H9 (cell line): ENCODE results near the gene CD207. TPM values are rescaled to one million over a fixed set of nuclear protein-coding genes. Genes with fewer than 3 reads are reported as not detected.

ENCODE experiments used
- DNase-seq: peaks from one replicate; pipeline ENCODE4 v3.0.0-alpha.2; 2017
- H2AFZ ChIP-seq: one replicate; pipeline ENCODE4 v1.6.1; 2013; ENCODE audit warnings: mild to moderate bottlenecking, low read length, control low read depth, moderate library complexity
- H2AK5ac ChIP-seq: 2 replicates; pipeline ENCODE4 v1.6.1; 2013; ENCODE audit warnings: low read length, control low read depth, mixed read lengths; ENCODE audit not compliant: insufficient read length
- H2BK120ac ChIP-seq: one replicate; pipeline ENCODE4 v1.6.1; 2013; ENCODE audit warnings: low read depth, mild to moderate bottlenecking, low read length, control low read depth, inconsistent platforms; ENCODE audit not compliant: poor library complexity, severe bottlenecking
- H2BK12ac ChIP-seq: 2 replicates; pipeline ENCODE4 v1.6.1; 2013; ENCODE audit warnings: low read length, control low read depth, mixed read lengths, low read depth; ENCODE audit not compliant: insufficient read length
- H2BK15ac ChIP-seq: 2 replicates; pipeline ENCODE4 v1.6.1; 2013; ENCODE audit warnings: low read depth, low read length, control low read depth
- H2BK20ac ChIP-seq: one replicate; pipeline ENCODE4 v1.6.1; 2013; ENCODE audit warnings: low read depth, mild to moderate bottlenecking, low read length, control low read depth, inconsistent platforms; ENCODE audit not compliant: poor library complexity, severe bottlenecking
- H2BK5ac ChIP-seq: 2 replicates; pipeline ENCODE4 v1.6.1; 2013; ENCODE audit warnings: low read length, control low read depth, mixed read lengths; ENCODE audit not compliant: insufficient read length
- H3K14ac ChIP-seq: 2 replicates; pipeline ENCODE4 v1.6.1; 2013; ENCODE audit warnings: low read length, control low read depth; ENCODE audit not compliant: insufficient read depth
- H3K18ac ChIP-seq: 2 replicates; pipeline ENCODE4 v1.6.1; 2013; ENCODE audit warnings: low read depth, mild to moderate bottlenecking, mixed read lengths, low read length, control low read depth; ENCODE audit not compliant: insufficient read length
- H3K23ac ChIP-seq: 2 replicates; pipeline ENCODE4 v1.6.1; 2013; ENCODE audit warnings: low read length, control low read depth, mixed read lengths, low read depth; ENCODE audit not compliant: insufficient read length
- H3K23me2 ChIP-seq: 2 replicates; pipeline ENCODE4 v1.6.1; 2013; ENCODE audit warnings: low read depth, mild to moderate bottlenecking, mixed read lengths, low read length, control low read depth; ENCODE audit not compliant: insufficient read length, poor library complexity, severe bottlenecking
- H3K27ac ChIP-seq: 2 replicates; pipeline ENCODE4 v1.5.1; 2013; ENCODE audit warnings: low read length, control low read depth, mixed read lengths, low read depth; ENCODE audit not compliant: insufficient read length
- H3K27me3 ChIP-seq: 2 replicates; pipeline ENCODE4 v1.6.1; 2013; ENCODE audit warnings: low read length, control low read depth, inconsistent platforms; ENCODE audit not compliant: insufficient read depth
- H3K4ac ChIP-seq: 2 replicates; pipeline ENCODE4 v1.6.1; 2013; ENCODE audit warnings: low read depth, mild to moderate bottlenecking, control low read depth, inconsistent platforms, low read length, moderate library complexity
- H3K4me1 ChIP-seq: 2 replicates; pipeline ENCODE4 v1.6.1; 2013; ENCODE audit warnings: low read length, control low read depth, inconsistent platforms; ENCODE audit not compliant: insufficient read depth
- H3K4me2 ChIP-seq: 2 replicates; pipeline ENCODE4 v1.6.1; 2013; ENCODE audit warnings: low read length, control low read depth, mixed read lengths; ENCODE audit not compliant: insufficient read length, insufficient read depth
- H3K56ac ChIP-seq: 2 replicates; pipeline ENCODE4 v1.6.1; 2013; ENCODE audit warnings: low read depth, mild to moderate bottlenecking, mixed read lengths, low read length, control low read depth; ENCODE audit not compliant: insufficient read length
- H3K79me1 ChIP-seq: 2 replicates; pipeline ENCODE4 v1.6.1; 2013; ENCODE audit warnings: low read depth, mild to moderate bottlenecking, moderate library complexity, low read length, control low read depth, inconsistent platforms; ENCODE audit not compliant: insufficient read depth, poor library complexity, severe bottlenecking
- H3K79me2 ChIP-seq: 2 replicates; pipeline ENCODE4 v1.6.1; 2013; ENCODE audit warnings: low read length, control low read depth, inconsistent platforms; ENCODE audit not compliant: insufficient read depth
- H3K9ac ChIP-seq: 2 replicates; pipeline ENCODE4 v1.6.1; 2013; ENCODE audit warnings: low read length, control low read depth, mixed read lengths; ENCODE audit not compliant: insufficient read length; ENCODE audit errors: extremely low read depth
- H3K9me3 ChIP-seq: one replicate; pipeline ENCODE4 v1.6.1; 2013; ENCODE audit warnings: low read depth, low read length, inconsistent platforms; ENCODE audit not compliant: control insufficient read depth
- H3T11ph ChIP-seq: one replicate; pipeline ENCODE4 v1.6.1; 2013; ENCODE audit warnings: mild to moderate bottlenecking, low read length, control low read depth, inconsistent platforms
- H4K20me1 ChIP-seq: one replicate; pipeline ENCODE4 v1.6.1; 2013; ENCODE audit not compliant: control insufficient read depth, insufficient read length, insufficient read depth
- H4K5ac ChIP-seq: 2 replicates; pipeline ENCODE4 v1.6.1; 2013; ENCODE audit warnings: low read depth, mild to moderate bottlenecking, mixed read lengths, low read length, control low read depth; ENCODE audit not compliant: insufficient read length
- H4K8ac ChIP-seq: replicated peaks from 2 replicates; pipeline ENCODE4 v1.6.1; 2013; ENCODE audit warnings: low read length, control low read depth, mixed read lengths, low read depth; ENCODE audit not compliant: insufficient read length
- H4K91ac ChIP-seq: 2 replicates; pipeline ENCODE4 v1.6.1; 2013; ENCODE audit warnings: low read depth, mild to moderate bottlenecking, moderate library complexity, mixed read lengths, low read length, control low read depth; ENCODE audit not compliant: insufficient read length
- H3K27ac Mint-ChIP-seq, 3 experiments: 2 replicates in 2 of 3; 3 replicates in 1 of 3; pipeline ENCODE4 v1.8.0; 2020 to 2021; ENCODE audit warnings: mixed read lengths in 3 of 3, mild to moderate bottlenecking in 1 of 3, moderate library complexity in 1 of 3
- H3K27me3 Mint-ChIP-seq: 2 replicates; pipeline ENCODE4 v1.8.0; 2021; ENCODE audit warnings: low read depth, mild to moderate bottlenecking, moderate library complexity, mixed read lengths
- H3K36me3 Mint-ChIP-seq, 3 experiments: 2 replicates in 2 of 3; 3 replicates in 1 of 3; pipeline ENCODE4 v1.8.0; 2020 to 2021; ENCODE audit warnings: low read depth in 3 of 3, mixed read lengths in 3 of 3; ENCODE audit not compliant: insufficient read depth in 1 of 3
- H3K4me1 Mint-ChIP-seq, 2 experiments: 2 replicates each; pipeline ENCODE4 v1.8.0; 2020; ENCODE audit warnings: mixed read lengths in 2 of 2
- H3K4me3 Mint-ChIP-seq, 2 experiments: 2 replicates in 1 of 2; 3 replicates in 1 of 2; pipeline ENCODE4 v1.8.0; 2020 to 2021; ENCODE audit warnings: mild to moderate bottlenecking in 2 of 2, mixed read lengths in 2 of 2, moderate library complexity in 1 of 2
- H3K9me3 Mint-ChIP-seq, 2 experiments: 2 replicates in 1 of 2; 3 replicates in 1 of 2; pipeline ENCODE4 v1.8.0; 2020; ENCODE audit warnings: mild to moderate bottlenecking in 2 of 2, mixed read lengths in 2 of 2, moderate library complexity in 1 of 2
- WGBS: extraction: QIAGEN DNeasy Blood & Tissue Kit; methylation state at CpG from one replicate; pipeline ENCODE4 v1.1.7; 2013; ENCODE audit warnings: missing lambda C conversion rate, low lambda C conversion rate, mixed read lengths; ENCODE audit not compliant: insufficient read length; ENCODE audit errors: extremely low coverage; 5-methylcytosine and 5-hydroxymethylcytosine counted together
- total RNA-seq: library from RNA; stranded (reverse); gene quantifications from 2 replicates; pipeline ENCODE4 v1.2.1, GENCODE V29; 2021
- TF ChIP-seq, protein P1 (sequence below): fragments of 200-600 bp; sonication (generic); conservative IDR thresholded peaks from 3 replicates; pipeline ENCODE4 v1.8.0; 2021; ENCODE audit warnings: antibody characterized with exemption, mild to moderate bottlenecking

The CD207 gene
- total RNA-seq, 1 experiment from 2014 or later = not detected

DNA sequence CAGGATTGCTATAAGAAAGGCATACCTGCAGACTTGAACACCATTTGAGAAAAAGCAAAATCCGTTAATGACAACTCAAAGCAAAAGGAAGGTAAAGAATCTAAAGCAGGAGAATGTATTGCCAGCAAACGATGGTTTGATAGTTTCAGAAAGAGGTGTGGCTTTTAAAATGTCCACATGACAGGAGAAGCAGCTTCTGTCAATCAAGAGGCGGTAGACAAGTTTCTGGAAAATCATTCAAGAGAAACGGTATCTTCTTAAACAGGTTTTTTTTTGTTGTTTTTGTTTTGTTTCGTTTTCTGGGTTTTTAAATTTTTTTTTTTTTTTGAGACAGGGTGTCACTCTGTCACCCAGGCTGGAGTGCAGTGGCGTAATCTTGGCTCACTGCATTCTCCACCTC is 29.0 kb downstream of the CD207 start:
- no peak overlapping the region for H3K27ac Mint-ChIP-seq
- no peaks in the 10 kb centered on the region for H3K27me3 ChIP-seq
- no peaks in the 10 kb centered on the region for H3K23me2 ChIP-seq
- H3K9ac ChIP-seq = no peak overlapping the region
- H2BK12ac ChIP-seq = no peak overlapping the region
- no peak overlapping the region for H3K23ac ChIP-seq
- H3K4ac ChIP-seq = no peak overlapping the region
- DNase-seq = no peak
- no peak overlapping the region for H3K18ac ChIP-seq
- H3K56ac ChIP-seq = no peak overlapping the region
- no CpG with 5 or more reads among the region's 6 CpGs for WGBS
- no peaks in the 10 kb centered on the region for H3K4me1 ChIP-seq
- no peak overlapping the region for H3T11ph ChIP-seq
- no peaks in the 10 kb centered on the region for H3K79me2 ChIP-seq
- H2BK20ac ChIP-seq = no peak overlapping the region
- H4K8ac ChIP-seq = no peak overlapping the region
- no peak overlapping the region for H3K4me3 Mint-ChIP-seq
- no peak overlapping the region for H4K91ac ChIP-seq
- no peak overlapping the region for H4K5ac ChIP-seq
- H2BK15ac ChIP-seq = no peak overlapping the region
- no peaks in the 10 kb centered on the region for H3K79me1 ChIP-seq
- H3K14ac ChIP-seq = no peak overlapping the region
- no peak overlapping the region for H3K27ac ChIP-seq
- no peaks in the 10 kb centered on the region for H4K20me1 ChIP-seq
- H3K4me2 ChIP-seq = no peak overlapping the region
- H2AFZ ChIP-seq = no peak overlapping the region
- no peak overlapping the region for H2BK5ac ChIP-seq
- no peak overlapping the region for H2BK120ac ChIP-seq
- TF ChIP-seq, protein P1, sequence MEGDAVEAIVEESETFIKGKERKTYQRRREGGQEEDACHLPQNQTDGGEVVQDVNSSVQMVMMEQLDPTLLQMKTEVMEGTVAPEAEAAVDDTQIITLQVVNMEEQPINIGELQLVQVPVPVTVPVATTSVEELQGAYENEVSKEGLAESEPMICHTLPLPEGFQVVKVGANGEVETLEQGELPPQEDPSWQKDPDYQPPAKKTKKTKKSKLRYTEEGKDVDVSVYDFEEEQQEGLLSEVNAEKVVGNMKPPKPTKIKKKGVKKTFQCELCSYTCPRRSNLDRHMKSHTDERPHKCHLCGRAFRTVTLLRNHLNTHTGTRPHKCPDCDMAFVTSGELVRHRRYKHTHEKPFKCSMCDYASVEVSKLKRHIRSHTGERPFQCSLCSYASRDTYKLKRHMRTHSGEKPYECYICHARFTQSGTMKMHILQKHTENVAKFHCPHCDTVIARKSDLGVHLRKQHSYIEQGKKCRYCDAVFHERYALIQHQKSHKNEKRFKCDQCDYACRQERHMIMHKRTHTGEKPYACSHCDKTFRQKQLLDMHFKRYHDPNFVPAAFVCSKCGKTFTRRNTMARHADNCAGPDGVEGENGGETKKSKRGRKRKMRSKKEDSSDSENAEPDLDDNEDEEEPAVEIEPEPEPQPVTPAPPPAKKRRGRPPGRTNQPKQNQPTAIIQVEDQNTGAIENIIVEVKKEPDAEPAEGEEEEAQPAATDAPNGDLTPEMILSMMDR = no peak
- H2AK5ac ChIP-seq = no peak overlapping the region
- peaks cover 45% of the 10 kb centered on the region for H3K27me3 Mint-ChIP-seq
- no peaks in the 10 kb centered on the region for H3K36me3 Mint-ChIP-seq
- no peaks in the 10 kb centered on the region for H3K9me3 ChIP-seq
- H3K9me3 Mint-ChIP-seq = peaks cover 0 to 3% of the 10 kb centered on the region in 2 experiments; a peak in 2 of 5 replicates
- no peaks in the 10 kb centered on the region for H3K4me1 Mint-ChIP-seq
